Tibial nerve (tissue), 4 donors: Measurements from ENCODE around the gene ILF3. TPM values are rescaled to one million over a fixed set of nuclear protein-coding genes. Genes with fewer than 3 reads are reported as not detected.

ENCODE experiments used
- DNase-seq, 2 donors: peaks; one replicate each; pipeline ENCODE4 v3.0.0-alpha.2; 2019; ENCODE audit warnings: low spot score in 2 of 2
- H3K27ac ChIP-seq, 4 donors: fragments of 200-600 bp; sonication (generic) in 3 of 4; one replicate each; pipeline ENCODE4 v1.5.1; 2017 to 2019; ENCODE audit warnings: mild to moderate bottlenecking in 1 of 4
- H3K27me3 ChIP-seq, 2 donors: fragments of 200-600 bp; sonication (generic) in 1 of 2; one replicate each; pipeline versions ENCODE4 v1.5.1 to v1.6.0; 2017 to 2019
- H3K36me3 ChIP-seq, 3 donors: fragments of 200-600 bp; sonication (generic); one replicate each; pipeline ENCODE4 v1.5.1; 2018 to 2019
- H3K4me1 ChIP-seq, 4 donors: fragments of 200-600 bp; sonication (generic) in 3 of 4; one replicate each; pipeline ENCODE4 v1.5.1; 2017 to 2019
- H3K4me3 ChIP-seq, 4 donors: fragments of 200-600 bp; sonication (generic) in 3 of 4; one replicate each; pipeline ENCODE4 v1.5.1; 2017 to 2019; ENCODE audit warnings: mild to moderate bottlenecking in 1 of 4, moderate library complexity in 1 of 4
- H3K9me3 ChIP-seq, 4 donors: fragments of 200-600 bp; sonication (generic) in 3 of 4; one replicate each; pipeline ENCODE4 v1.5.1; 2017 to 2019
- EP300 ChIP-seq, 2 donors: sonication (generic); formaldehyde crosslinking; IDR thresholded peaks; one replicate each; pipeline ENCODE4 v1.6.1; 2017; ENCODE audit warnings: antibody characterized with exemption in 2 of 2, mild to moderate bottlenecking in 1 of 2
- POLR2A ChIP-seq, 2 donors: fragments of 450-650 bp; IDR thresholded peaks; one replicate each; pipeline ENCODE4 v1.6.1; 2017; ENCODE audit warnings: antibody characterized with exemption in 2 of 2, mild to moderate bottlenecking in 2 of 2, moderate library complexity in 2 of 2
- WGBS, 2 donors: methylation state at CpG; one replicate each; pipeline ENCODE4 v1.1.5; 2018; 5-methylcytosine and 5-hydroxymethylcytosine counted together
- total RNA-seq, 4 donors: library from RNA; depleted of rRNA; stranded (reverse); fragments of >200 nt; gene quantifications; one replicate each; pipeline ENCODE4 v1.1.0, GENCODE V29; 2016
- TF ChIP-seq, protein P1 (sequence below), 5 experiments: fragments of 200-600 bp in 3 of 5; fragments of 450-650 bp in 2 of 5; sonication (generic) in 3 of 5; IDR thresholded peaks; one replicate each; pipeline ENCODE4 v1.5.1; 2016 to 2019; ENCODE audit warnings: antibody characterized with exemption in 5 of 5, mild to moderate bottlenecking in 3 of 5, moderate library complexity in 2 of 5

ILF3 gene
- total RNA-seq, 4 donors from 2014 or later = 109 to 166 (median 127) TPM

DNA sequence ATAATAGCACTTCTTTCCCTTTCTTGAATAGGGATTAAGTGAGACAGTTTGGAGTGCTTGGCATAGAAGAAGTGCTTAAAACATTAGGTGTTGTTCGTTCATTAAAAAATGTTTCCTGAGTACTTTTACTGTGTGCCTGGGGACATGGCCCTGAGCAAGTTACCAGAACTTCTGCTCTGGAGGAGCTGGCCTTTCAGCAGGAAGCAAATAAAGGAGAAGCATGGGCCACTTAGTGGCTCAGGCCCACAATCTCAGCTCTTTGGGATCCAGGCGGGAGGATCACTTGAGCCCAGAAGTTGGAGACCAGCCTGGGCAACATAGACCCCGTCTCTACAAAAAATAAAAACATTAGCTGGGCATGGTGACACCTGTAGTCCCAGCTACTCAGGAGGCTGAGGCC lies 69.4 kb downstream of the ILF3 start:
- 81 to 92% methylated on average over 3 of the region's 3 CpGs for WGBS, 2 donors

DNA sequence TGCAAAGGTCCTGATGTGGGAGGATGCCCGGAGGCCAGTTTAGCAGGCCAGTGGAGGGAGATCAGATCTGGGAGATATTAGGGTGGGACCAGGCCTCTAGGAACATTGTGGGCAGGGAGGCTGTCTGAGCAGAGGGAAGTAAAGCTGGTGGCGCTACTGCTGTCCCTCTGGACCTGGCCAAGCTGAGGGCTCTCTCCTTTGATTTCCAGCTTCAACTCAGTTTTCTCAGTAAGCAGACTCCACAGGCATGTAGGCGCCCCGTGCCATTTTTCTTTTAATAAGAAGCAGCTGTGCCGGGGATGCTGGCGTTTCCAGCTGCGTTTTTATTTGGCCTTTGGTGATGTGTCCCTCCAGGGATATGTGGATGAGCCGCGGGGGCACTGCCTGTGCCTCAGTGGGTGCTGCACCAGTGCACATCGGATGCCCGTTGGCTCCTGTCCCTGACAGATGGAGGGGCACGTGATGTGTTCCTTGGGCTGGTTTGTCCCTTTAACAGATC lies 70.5 kb downstream of the ILF3 start:
- H3K4me1 ChIP-seq = peaks cover 0 to 67% (median 10%) of the 10 kb centered on the region in 4 donors
- H3K4me3 ChIP-seq = no peak overlapping the region
- TF ChIP-seq POLR2A (IDR thresholded peaks at IDR 0.05) (no peak), EP300 (IDR thresholded peaks at IDR 0.05) (no peak)
- TF ChIP-seq, protein P1, sequence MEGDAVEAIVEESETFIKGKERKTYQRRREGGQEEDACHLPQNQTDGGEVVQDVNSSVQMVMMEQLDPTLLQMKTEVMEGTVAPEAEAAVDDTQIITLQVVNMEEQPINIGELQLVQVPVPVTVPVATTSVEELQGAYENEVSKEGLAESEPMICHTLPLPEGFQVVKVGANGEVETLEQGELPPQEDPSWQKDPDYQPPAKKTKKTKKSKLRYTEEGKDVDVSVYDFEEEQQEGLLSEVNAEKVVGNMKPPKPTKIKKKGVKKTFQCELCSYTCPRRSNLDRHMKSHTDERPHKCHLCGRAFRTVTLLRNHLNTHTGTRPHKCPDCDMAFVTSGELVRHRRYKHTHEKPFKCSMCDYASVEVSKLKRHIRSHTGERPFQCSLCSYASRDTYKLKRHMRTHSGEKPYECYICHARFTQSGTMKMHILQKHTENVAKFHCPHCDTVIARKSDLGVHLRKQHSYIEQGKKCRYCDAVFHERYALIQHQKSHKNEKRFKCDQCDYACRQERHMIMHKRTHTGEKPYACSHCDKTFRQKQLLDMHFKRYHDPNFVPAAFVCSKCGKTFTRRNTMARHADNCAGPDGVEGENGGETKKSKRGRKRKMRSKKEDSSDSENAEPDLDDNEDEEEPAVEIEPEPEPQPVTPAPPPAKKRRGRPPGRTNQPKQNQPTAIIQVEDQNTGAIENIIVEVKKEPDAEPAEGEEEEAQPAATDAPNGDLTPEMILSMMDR (IDR thresholded peaks at IDR 0.05) = no peak
- no peak overlapping the region for H3K27ac ChIP-seq
- WGBS, 2 donors = 63 to 75% methylated on average over 12 of the region's 12 CpGs
- H3K27me3 ChIP-seq = no peaks in the 10 kb centered on the region
- H3K9me3 ChIP-seq = no peaks in the 10 kb centered on the region
- DNase-seq = no peak
- peaks cover 0 to 2% (median 0%) of the 10 kb centered on the region in 3 donors for H3K36me3 ChIP-seq

More for the DNA sequence above, 69.4 kb downstream of the ILF3 start:
- Histone ChIP-seq H3K36me3 (no peaks in the 10 kb centered on the region), H3K4me1 (peaks cover 0 to 69% (median 13%) of the 10 kb centered on the region in 4 donors), H3K27ac (no peak overlapping the region), H3K27me3 (no peaks in the 10 kb centered on the region), H3K9me3 (no peaks in the 10 kb centered on the region), H3K4me3 (no peak overlapping the region)
- DNase-seq = no peak
- no peak for TF ChIP-seq POLR2A (IDR thresholded peaks at IDR 0.05)
- no peak for TF ChIP-seq EP300 (IDR thresholded peaks at IDR 0.05)
- TF ChIP-seq, protein P1 (IDR thresholded peaks at IDR 0.05) = no peak

DNA sequence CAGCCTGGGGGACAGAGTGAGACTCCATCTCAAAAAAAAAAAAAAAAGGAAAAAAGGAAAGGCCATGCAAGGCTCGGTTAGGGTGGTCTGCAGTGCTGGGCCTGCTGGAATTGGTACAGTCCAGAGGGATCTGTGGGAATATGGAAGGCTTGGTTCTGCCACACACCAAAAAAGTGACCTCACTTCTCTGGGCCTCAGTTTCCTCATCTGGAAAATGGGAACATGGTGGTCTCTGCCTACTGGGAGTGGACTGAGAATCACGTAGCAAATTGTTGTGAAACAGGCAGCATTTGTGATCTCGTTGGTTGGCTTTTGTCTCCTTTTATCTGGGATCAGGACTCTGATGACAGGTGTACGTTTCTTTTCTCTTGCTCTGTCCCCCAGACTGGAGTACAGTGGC lies 71.3 kb downstream of the ILF3 start:
- Histone ChIP-seq H3K4me3 (no peak overlapping the region), H3K27ac (no peak overlapping the region), H3K27me3 (no peaks in the 10 kb centered on the region), H3K36me3 (peaks cover 0 to 3% (median 0%) of the 10 kb centered on the region in 3 donors), H3K4me1 (peaks cover 0 to 67% (median 6%) of the 10 kb centered on the region in 4 donors), H3K9me3 (no peaks in the 10 kb centered on the region)
- TF ChIP-seq POLR2A (IDR thresholded peaks at IDR 0.05) (no peak), EP300 (IDR thresholded peaks at IDR 0.05) (no peak)
- TF ChIP-seq, protein P1 (IDR thresholded peaks at IDR 0.05) = no peak
- no peak for DNase-seq
- 81 to 85% methylated on average over 4 of the region's 4 CpGs for WGBS, 2 donors

DNA sequence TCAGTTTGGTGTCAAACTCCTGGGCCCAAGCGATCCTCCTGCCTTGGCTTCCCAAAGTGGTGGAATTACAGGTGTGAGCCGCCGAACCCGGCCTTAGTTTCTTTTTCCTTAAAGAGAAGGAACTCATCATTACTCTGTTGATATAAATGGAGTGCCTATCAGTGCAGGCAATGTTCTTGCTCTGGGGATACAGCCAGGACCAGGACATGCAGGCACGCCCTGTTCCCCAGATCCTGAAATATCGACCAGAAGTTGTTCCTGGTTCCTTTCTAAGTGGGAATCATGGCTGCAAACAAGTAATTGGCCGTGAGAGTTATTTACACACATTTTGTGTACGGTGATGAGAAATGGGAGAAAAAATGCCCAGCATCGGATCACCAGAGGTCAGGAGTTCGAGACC lies 72.1 kb downstream of the ILF3 start:
- WGBS, 2 donors = 91 to 94% methylated on average over 10 of the region's 10 CpGs
- H3K9me3 ChIP-seq = no peaks in the 10 kb centered on the region
- H3K27me3 ChIP-seq = no peaks in the 10 kb centered on the region
- peaks cover 0 to 3% (median 0%) of the 10 kb centered on the region in 3 donors for H3K36me3 ChIP-seq
- H3K27ac ChIP-seq = no peak overlapping the region
- H3K4me1 ChIP-seq = peaks cover 0 to 67% (median 7%) of the 10 kb centered on the region in 4 donors
- H3K4me3 ChIP-seq = no peak overlapping the region
- TF ChIP-seq EP300 (IDR thresholded peaks at IDR 0.05) = no peak
- no peak for TF ChIP-seq POLR2A (IDR thresholded peaks at IDR 0.05)
- TF ChIP-seq, protein P1 (IDR thresholded peaks at IDR 0.05) = no peak
- no peak for DNase-seq

DNA sequence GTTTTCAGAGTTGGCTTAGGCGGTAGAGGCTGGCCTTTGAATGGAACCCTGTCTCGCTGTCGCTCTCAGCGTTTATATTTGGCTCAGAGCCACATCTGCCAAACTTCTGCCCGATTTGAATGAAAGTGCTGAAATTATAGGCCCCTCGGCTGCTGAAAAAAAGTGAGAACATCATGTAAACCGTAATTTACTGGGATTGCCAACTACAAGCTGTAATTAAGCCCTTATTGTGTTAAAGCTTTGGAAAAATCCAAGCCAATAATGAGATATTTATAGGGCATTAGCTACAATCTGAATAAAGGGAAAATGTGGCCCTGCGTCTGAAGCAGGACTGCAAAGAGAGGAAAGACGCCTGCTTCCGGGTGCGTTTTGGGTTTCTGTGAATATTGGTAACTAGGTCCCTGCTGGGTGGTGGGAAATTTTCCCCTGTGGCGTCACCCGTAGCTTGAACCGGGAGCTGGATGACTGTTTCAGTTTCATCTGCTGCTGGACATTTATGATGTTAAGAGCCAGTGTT lies 73.6 kb downstream of the ILF3 start:
- peaks cover 0 to 71% (median 7%) of the 10 kb centered on the region in 4 donors for H3K4me1 ChIP-seq
- TF ChIP-seq EP300 (IDR thresholded peaks at IDR 0.05) = no peak
- no peak for TF ChIP-seq POLR2A (IDR thresholded peaks at IDR 0.05)
- TF ChIP-seq, protein P1 (IDR thresholded peaks at IDR 0.05) = no peak
- 51 to 58% methylated on average over 14 of the region's 14 CpGs for WGBS, 2 donors

More for the DNA sequence above, 73.6 kb downstream of the ILF3 start:
- no peak for DNase-seq
- Histone ChIP-seq H3K36me3 (peaks cover 0 to 3% (median 0%) of the 10 kb centered on the region in 3 donors), H3K27me3 (no peaks in the 10 kb centered on the region), H3K4me3 (no peak overlapping the region), H3K9me3 (no peaks in the 10 kb centered on the region), H3K27ac (no peak overlapping the region)
